T-helper 2 cell (primary cell): ENCODE data around the gene LOXL1.

Experiments used
- DNase-seq, 5 experiments: peaks; one replicate each; pipeline versions ENCODE4 v3.0.0 to v3.0.0-alpha.2; 2012 to 2022

The LOXL1 gene

DNA sequence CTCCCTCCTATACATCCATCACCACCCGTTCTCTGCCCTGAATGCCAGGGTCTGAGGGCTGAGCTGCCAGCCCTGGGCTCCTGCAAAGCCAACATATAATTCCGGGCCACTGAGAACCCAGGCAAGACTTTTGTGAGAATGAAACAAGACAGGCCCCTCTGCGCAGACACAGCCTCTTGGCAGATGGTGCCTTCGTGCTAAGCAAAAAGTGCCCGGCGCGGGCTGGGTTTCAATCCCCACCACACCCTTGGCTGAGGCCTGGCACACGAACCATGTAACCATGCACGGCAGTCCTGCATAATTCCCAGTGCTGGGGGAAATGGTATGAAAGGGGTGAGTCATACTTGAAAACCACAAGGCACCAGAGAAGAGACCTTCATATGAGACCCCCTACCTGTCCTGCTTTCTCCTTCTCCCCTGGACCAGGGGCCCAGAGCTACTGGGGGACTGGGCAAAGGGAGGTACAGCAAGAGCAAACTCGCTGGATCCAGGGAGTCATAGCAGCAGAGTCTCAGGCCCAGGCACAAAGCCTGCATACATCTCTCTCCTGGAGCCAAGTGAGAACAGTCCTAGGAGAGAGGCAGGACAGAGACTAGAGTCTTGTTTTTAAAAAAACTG, 26.1 kb upstream of the LOXL1 start:
- no peak for DNase-seq

GRCh38 chr15:73901126-73901810, 25.0 kb upstream of the LOXL1 start:
- DNase-seq: no peak

DNA sequence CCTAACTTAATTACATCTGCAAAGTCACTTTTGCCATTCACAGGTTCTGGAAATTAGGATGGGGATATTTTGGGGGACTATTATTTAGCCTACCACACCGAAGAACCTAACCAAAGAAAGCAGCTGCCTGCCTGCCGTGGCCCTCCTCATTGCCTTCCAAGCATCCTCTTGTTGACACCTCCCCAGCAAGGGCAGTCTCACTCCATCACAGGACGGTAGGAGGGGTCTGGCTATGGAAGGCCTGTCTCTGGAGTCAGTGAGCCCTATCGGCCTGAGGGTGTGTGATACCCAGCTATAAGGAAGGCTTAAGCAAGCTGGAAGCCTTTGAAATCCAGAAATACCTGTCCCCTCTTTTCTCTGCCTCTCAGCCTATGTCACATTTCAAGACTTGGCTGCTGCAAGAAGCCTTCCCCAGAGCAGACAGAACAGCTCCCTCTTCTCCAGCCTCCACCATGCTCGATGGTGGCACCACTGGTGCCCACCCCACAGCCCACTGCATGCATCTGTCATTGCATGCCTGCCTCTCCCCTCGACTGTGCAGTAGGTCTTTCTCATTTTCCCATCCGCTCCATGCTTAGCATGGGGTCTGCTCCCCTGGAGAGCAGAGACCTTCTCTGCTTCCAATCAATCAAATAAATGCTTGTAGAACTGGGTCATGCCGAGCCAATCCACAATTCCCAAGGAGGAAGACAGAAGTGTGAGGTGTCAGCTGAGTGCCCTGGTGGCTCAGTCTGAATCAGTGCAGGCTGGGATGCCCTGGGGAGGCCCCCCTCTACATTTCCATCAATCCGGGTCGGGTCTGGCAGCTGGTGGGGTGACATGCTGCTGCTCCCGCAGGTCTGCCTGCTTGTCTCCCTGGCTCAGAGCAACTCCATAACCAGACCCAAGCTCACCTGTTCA, 23.9 kb upstream of the LOXL1 start:
- DNase-seq: no peak

DNA sequence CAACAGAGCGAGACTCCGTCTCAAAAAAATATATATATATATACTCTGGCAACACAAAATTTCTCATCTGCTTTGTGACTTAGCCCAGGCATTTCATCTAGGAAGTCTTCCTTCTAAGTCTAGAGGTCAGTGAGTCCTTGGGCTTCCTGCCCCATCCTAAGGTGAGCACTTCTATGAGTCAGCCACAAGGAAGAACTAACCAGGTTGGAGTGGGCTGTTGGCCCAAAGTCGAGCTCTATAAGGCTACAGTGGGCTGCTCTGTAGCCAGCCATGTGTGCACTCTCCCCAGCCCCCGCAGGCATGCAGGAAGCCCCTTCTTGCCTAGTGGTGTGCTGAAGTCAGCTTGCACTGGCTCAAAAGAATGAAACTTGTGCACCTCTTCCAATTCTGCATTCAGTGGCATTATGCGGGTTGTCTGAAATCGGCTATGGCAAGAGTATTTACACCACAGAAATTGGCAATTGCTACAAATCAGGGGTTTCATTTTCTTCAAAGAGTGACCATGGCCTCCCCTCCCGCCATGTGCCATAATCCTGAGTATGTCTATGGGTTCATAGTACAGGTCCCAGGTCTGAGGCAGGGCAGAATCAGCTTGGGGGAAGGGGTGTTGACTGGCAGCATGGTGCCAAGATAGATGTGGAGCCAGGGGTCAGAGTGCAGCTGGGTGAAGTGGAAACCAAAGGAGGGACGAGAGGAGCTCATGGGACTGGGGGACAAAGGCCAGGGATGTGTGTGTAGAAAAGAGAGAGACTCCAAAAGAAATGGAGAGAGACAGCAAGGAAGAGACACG, 22.0 kb upstream of the LOXL1 start:
- DNase-seq: no peak

- DNase-seq: no peak
Measured at GRCh38 chr15:73905225-73905827, 20.9 kb upstream of the LOXL1 start.

DNA sequence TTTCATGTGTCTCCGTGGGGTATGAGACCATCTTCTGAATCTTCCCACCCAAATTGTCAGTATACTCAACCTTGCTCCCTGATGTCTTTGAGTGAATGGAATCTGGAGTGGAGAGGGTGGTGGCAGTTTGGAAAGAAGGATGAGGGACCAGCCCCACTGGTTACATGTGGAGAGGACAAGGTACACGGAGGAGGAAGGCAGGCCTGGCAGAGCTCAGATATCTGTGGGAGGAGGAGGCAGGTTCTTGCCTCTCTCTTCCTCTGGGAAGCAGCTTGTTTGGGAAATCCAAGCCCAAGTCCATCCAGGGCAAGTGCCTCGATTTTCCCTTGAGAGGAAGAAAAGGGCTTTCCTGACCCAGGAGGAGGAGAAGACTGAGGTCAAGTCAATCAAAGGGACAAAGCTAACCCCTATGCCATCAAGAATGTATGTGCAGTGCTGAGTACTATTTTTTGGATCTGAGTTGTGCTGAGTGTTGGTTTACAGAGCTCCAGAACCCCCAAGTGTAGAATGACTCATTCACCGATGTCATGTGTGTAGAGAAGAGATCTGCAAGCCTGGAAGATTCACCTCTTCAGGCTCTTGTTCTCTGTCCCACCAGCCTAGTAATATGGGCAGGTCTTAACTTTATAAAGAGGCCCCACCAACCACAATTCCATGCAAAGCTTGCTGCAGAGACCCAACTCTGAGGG, 19.8 kb upstream of the LOXL1 start:
- no peak for DNase-seq

- DNase-seq: no peak
Measured at GRCh38 chr15:73907035-73907408, 19.2 kb upstream of the LOXL1 start.

GRCh38 chr15:73908030-73908821, 18.0 kb upstream of the LOXL1 start:
- DNase-seq: peak; percentile 28 to 68 (median 54)

- no peak for DNase-seq
Measured at GRCh38 chr15:73908822-73909122, 17.5 kb upstream of the LOXL1 start.

GRCh38 chr15:73909651-73910050, 16.6 kb upstream of the LOXL1 start:
- no peak for DNase-seq

DNA sequence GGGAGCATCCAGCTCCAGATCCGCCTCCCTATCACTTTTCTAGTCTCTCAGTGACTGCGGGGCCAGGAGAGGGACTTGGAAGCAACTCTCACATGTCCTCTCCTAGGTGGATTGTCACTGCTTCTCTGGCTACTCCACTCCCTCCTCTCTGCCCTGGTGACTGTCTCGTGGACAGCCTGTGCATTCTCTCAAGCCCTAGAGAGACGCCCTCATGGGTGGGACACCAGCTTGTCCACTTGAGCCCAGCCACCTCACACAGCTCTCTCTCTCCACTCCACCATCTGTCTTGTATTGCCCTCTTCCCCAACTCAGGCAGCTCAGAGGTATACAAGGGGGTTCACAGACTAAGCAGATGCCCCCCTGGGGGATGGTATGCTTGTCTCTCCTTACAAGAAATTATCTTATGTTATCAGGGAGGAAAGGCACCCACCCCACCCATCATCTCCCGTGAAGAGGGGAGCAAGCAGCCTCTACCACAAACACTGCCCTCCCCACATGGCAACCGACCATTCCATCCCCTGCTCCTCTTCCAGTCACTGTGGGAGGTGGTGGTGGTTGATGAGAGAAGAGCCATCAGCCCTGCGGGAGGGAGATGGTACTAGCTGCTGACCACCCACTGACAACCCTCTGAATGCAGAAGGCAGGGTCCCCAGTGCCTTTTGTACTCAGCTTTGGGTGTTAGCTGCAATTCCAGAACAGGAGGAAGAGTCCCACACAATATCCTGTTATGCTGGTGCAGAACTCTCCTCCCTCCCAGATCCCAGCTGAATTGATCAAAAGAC, 15.5 kb upstream of the LOXL1 start:
- no peak for DNase-seq

GRCh38 chr15:73912030-73912596, 14.1 kb upstream of the LOXL1 start:
- no peak for DNase-seq

GRCh38 chr15:73914145-73914544, 12.1 kb upstream of the LOXL1 start:
- DNase-seq: peak in 1 of 5 experiments; percentile 60

DNA sequence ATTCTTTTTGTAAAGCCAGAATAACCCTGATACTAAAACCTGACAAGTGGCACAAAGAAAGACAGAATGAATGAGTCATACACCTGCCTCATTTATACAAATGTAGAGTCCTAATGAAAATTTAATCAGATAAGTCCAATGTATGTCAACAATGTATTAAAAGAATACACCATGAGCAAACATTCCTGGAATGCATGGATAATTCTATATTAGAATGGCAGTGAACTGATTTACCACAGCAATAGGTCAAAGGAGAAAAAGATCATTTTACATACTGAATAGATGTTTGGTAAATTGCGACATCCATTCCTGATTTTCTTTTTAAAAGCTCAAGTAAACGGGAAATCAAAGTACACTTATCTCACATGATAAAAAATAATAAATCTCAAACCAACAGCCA, 11.2 kb upstream of the LOXL1 start:
- no peak for DNase-seq

GRCh38 chr15:73918784-73919183, 7.5 kb upstream of the LOXL1 start:
- no peak for DNase-seq

- no peak for DNase-seq
Measured at GRCh38 chr15:73919706-73920105, 6.6 kb upstream of the LOXL1 start.

- DNase-seq: peak in 1 of 5 experiments; percentile 37
Measured at GRCh38 chr15:73921254-73921925, 4.9 kb upstream of the LOXL1 start.

DNA sequence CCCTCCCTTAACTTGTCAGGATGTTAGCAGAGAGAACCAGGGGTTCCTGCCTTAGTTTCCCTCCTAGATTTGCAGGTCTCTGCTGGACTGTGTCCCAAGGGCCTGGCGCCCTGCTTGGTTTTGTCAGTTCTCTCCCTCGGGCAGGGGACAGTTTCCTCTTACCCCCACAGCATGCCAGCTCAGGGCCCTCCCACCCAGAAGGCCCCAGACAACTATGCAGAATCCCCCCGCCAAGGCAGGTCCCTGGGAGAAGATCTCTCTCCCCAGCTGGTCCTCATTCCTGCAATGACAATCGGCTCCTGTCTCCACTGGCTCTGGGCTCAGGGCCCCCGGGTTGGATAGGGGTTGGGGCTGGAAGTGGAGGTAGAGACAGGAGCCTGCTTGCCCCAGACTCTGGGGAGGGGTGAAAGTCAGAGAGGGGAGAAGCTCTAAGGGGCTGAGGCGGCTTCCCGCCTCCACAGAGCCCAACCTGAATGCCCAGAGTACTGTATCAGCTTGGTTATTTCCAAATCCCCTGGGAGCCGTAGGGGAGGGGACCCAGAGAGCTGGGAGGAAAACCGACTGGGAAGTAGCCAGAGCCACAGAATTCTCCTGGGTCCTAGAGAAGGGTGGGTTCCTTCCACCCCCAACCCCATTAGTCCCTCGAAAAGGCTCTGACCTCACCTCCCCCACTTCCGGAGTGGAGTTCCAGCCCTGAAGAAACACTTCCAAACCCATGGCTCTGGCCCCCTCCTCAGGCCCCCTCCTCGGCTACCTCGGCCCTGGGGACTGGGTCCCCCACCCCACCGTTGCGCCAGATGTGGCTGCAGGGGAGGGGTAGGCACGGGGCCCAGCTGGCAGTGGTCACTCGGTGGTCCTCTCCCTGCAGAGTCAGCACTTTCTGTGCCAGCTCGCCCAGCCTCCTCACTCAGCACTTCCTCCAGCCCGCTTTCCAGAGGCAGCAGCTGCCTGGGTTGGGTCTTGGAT, 3.8 kb upstream of the LOXL1 start:
- no peak for DNase-seq
